Right ventricle myocardium inferior (tissue), 1 donor: ENCODE results near the gene CRMP1. TPM values are rescaled to one million over a fixed set of nuclear protein-coding genes. Genes with fewer than 3 reads are reported as not detected.

Source experiments
- ATAC-seq: fragments of 200-7000 bp; cut with Tn5 transposase; one replicate; pipeline ENCODE4 v1.9.1; 2020; ENCODE audit warnings: mild to moderate bottlenecking, moderate library complexity
- DNase-seq: peaks from one replicate; pipeline ENCODE4 v3.0.0; 2021; ENCODE audit errors: missing footprints
- intact Hi-C: fragments of 100-400 bp; cut with DNase I; formaldehyde crosslinking; loops from one replicate; pipeline ENCODE4 v1.11.0; 2022
- total RNA-seq: library from RNA; stranded (reverse); fragmentation: NEBNext Ultra II Directional; extraction: Animal tissue kit (Norgen Biotek cat#: 25700); gene quantifications from one replicate; pipeline ENCODE4 v1.2.1, GENCODE V29; 2021
- donor health status: DM: no; HTN: yes; CAD: no; lungs with severe emphysema.

The CRMP1 gene
- total RNA-seq, 1 donor from 2014 or later = 1.5 TPM

DNA sequence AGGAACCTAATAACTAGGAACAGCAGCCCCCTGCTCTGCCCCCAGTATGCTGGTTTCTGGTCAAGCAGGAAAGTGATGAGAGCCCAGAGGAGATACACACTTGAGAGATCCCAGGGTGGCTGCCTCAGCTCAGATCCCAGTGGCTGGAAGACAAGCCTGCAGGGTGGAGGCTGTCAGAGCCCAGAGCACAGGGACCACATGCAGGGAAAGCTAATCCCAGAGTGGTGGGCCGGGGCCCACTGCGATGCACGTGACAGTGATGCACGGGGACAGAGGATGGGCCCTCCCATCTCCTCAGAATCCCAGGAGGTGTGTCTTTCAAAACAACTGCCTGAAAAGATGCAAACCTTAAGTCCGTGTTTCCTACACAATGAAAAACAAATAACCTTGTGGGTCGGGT is 29.1 kb upstream of the CRMP1 start:
- ATAC-seq (no peak), DNase-seq (no peak)
- intact Hi-C loops = no loop called here

DNA sequence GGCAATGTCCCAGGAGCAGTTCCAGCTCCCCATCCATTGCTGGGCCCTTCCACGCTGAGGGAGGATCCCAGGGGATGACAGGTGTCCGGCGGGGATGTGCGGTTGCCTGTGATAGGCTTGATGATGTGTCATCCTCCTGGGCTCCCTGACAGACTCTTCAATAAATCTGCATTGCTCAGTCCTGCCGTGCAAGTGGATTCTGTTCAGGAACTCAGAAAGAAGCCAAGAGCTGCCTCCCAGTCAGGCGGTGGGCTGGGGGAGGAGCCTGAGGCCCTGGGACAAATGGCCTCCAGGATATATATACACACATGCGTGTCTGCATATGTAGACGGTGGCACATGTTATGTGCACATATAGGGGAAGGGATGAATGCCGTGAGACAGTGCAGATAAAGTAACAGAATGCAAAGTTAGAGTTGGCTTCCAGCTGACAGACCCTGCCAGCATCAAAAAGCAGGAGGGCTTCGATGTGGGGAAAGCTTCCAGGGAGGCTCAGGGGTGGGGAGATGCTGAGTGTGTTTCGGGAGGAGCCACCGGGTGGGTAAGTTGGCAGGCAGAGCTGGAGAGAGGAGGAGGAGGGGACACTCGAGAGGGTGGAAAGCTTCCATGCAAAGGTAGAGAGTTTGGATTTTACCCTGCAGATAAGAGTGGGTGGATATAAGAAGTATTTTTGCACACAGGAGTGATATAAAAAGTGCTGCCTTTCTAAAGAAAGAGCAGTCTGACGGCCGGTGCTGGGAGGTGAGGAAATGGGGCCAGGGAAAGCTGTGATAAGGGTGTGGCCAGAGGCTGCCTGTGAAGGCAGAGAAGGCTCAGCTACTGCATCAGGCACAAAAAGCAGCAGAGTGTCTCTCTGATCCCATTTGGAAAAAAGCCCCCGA is 28.5 kb upstream of the CRMP1 start:
- DNase-seq (no peak), ATAC-seq (no peak)
- intact Hi-C loops = no loop called here

DNA sequence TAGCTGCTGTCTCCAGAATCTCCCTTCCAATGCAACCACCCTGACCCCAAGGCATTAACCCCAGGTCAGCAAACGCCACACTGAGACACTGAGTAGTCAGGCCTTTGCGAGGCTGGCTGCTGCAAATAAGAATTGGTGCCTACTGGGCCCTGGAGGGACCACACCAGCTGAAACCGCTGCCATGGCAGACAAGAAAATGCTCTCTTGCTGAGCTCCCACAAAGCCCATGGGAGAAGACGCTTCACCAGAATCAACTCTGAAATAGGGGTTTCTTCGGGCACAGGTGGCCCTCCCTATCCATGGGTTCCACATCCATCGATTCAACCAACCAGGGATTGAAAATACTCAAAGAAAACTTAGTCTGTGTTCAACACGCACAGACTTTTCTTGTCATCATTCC is 26.7 kb upstream of the CRMP1 start:
- intact Hi-C loops = no loop called here
- DNase-seq = no peak

DNA sequence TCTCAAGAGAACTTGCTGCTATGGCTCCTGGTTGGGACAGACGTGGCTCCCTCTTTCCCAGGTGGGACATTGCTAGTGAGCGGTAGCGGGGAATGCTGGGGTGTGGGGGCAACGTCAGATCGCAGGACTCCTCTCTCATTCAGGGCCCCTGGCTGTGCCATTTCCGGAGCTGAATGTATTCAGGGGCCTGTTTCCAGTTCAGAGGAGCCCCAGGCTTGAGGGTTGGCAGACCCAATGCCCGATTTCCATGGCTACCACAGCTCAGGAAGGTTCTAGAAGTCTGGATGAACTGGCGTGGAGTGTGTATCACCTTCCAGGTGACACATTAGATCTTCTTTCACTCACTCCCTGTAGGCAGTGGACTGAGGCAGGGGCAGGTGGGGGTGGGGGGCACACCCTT is 26.2 kb upstream of the CRMP1 start:
- no peak for DNase-seq
- no peak for ATAC-seq
- intact Hi-C loops = no loop called here

More for the DNA sequence above, 26.7 kb upstream of the CRMP1 start:
- ATAC-seq = no peak

DNA sequence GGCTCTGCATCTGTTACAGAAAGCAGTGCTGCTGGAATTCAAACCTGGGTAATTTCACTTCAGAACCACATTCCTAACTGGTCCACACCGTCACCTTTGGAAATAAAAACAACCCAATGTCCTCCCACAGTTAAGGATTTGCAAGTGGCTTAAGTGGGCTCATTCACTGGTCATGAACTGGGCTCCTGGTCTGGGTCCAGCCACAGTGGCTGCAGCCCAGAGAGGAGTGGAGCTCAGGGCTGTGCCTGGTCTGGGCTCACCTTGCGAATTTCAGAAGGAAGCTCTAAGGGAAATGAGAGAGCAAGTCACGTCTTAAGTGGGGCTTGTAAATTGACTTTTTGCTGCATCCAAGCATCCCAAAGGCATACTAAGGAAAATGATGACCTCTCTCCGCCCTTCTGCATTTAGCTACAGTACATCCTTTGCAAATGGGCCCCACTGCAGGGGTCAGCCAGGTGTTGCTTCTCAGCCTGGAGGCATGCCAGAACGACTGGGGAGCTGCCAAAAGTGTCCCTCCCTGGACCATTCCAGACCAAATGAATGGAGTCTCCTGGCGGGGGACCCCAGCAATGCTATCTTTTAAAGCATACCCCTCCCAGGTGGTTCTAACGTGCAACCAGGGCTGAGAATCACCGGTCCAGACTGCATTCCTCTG is 25.6 kb upstream of the CRMP1 start:
- DNase-seq (no peak), ATAC-seq (no peak)

DNA sequence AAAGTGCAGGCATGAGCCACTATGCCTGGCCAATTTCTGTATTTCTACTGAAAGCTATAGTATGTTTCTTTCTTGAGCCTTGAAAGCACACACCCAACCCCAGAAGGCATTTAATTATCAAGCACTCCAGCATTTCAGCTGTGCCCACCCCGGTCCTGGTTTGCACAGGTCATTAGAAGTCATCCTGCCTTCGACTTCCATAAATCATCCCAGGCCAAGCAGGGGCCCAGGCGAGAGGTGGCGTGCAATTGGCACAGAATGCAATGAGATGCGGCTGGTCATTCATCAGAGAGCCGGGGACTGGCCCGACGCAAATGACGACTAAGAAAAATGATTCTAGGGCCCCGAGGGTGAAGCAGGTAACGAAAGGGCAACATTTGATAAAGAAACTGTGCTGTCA is 24.8 kb upstream of the CRMP1 start:
- ATAC-seq = no peak
- intact Hi-C loops = no loop called here
- DNase-seq = no peak

More for the DNA sequence above, 25.6 kb upstream of the CRMP1 start:
- intact Hi-C loops = no loop called here

DNA sequence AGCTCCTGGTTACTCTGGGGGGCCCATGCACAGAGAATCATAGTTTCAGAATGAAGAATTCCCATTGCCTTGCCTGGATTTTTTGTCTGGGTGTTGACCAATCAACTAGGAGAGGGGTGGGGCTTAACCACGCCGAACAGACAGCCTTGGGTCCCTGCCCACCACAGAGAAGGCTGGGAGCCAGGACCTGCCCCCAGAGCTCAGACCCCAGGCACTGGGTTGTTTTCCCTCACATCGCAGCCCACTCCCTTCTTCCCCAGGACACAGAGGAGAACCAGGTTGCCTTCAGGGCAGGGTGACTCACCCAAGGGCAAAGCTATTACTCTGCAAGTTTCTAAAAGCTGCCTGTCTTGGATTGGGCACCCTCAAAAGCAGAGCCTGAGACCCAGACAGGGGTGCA is 23.3 kb upstream of the CRMP1 start:
- intact Hi-C loops = no loop called here
- no peak for DNase-seq
- no peak for ATAC-seq

DNA sequence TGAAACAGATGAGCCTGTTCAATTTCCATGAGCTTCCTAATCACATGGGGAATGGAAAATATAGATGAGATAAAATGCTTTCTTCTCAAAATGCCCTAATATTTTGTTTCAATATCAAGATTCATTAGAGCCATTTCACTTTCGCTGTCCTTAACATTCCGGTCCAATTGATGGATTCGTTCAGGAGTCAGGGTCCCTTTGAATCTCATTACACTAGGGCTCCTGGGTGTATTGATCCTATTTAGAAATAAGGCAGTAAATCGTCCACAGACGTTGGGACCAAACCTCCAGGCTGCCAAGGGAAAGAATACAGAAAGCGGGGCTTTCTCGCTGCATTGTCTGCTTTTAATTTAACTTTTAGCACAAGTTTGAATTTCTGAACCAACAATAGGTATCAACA is 20.6 kb upstream of the CRMP1 start:
- ATAC-seq = no peak
- DNase-seq = no peak
- intact Hi-C loops = no loop called here

DNA sequence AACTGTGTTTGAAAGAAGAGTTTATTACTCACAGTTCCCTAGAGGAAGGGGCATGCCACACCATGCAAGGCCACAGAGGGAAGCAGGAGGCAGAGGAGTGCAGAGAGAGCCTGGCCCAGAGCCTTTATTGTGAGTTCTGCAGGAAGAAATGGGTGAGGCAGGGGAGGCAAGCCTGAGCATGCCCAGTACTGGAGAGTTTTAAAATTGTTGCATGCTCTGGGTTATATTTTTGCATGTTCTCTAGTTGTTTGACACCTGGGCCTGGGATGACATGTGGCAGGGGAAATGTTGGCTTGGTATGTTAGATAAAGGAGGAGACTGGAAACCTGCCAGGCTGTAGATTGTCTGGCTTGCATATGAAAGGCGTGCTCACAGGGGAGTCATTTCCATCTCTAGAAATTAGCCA is 19.7 kb upstream of the CRMP1 start:
- ATAC-seq = no peak
- DNase-seq = no peak
- intact Hi-C loops = no loop called here

DNA sequence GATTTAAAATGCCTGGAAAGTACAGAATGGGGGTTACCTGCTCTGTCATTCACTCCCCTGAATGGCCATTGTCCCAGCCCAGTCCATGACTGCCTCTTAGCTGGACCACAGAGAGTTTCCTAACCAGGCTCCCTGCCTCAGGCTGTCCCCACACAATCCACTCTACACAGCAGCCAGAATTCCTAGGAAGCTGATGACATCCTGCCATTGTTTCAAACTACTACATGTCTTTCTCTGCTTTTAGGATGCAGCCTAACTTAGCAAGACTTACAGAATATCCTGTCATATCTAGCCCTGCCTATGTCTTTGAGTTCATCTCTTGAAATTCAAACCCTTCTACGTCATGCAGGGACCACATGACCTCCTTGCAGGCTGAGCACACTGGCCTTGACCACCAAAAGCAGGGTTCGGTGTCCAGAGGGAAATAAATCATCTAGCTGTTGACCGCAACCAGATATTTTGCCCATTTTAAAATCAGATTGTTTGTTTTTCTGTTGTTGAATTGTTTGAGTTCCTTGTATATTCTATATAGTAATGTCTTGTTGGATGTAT is 16.1 kb upstream of the CRMP1 start:
- intact Hi-C loops = no loop called here
- ATAC-seq = no peak
- DNase-seq = no peak

DNA sequence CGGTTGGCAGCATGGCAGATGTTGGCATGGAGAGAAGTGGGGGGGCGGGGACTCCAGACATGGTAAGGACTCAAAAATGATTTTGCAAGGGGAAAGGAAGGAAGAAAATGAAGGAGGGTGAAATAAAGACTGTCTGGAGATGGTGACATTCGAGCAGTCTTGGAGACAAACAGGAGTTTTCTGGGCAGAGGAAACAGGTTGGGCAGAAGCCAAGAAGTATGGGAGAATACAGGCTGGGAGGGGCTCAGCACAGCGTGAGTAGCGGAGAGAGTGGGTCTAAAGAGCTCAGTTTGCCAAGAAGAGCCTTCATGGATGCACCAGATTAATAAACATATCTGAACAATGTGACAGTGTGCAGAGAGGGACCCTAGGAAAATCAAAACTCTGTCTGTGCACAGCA is 13.3 kb upstream of the CRMP1 start:
- ATAC-seq = no peak
- intact Hi-C loops = no loop called here
- DNase-seq = no peak

DNA sequence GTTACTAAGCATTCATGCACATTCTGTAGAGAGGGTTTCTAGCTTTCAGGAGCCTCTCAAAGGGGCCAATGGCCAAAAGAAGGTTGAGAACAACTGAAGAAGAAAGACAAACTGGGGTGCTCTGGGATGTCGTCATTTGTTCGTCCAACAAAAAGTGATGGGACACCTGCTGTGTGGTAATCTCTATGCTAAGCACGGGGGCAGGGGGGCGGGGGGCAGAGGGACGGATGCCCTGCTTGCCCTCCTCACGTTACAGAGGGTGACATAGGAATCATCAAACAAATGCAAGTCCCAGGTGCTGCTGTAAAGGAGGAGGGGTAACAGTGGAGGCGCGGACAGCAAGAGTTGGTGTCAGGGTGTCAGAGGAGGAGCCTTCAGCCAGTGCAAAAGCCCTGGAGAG is 12.8 kb upstream of the CRMP1 start:
- intact Hi-C loops = no loop called here
- DNase-seq = no peak
- no peak for ATAC-seq

DNA sequence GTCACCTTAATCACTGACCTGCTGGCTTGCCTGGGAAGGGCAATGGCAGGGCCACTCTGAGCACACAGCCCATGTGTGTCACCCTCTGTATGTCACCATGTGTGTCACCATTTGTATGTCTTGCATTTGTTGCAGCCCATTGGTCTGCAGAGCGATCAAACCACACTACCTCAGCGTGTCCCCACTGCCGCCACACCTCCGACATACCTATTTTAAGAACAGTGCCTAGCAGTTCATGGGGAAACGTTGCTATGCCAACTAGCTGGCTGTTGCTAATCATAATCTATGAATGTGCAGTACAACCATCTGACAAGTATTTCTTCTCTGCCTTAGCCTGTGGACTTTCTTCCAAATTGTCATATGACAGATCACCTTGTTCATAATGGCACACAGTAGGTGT is 8.0 kb upstream of the CRMP1 start:
- no peak for DNase-seq
- ATAC-seq = no peak
- intact Hi-C loops = no loop called here

DNA sequence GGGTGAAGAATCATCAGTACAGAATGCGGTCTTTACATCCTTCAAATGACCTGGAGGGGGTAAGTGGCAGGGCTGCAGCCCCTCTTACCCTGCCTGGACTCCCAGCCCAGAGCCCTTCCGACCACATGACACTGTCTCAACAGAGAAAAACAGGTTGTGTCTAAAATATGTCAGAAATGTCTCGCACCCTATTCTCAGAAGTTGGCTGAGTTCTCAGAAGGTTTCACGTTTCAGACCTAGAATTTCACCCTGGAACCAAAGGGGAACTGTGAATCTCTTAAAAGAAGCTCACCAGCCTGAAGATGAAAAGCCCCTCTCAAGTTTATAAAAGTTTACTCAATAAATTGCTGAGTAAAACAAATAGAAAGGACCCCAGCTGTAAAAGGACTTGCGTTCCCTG is 7.0 kb upstream of the CRMP1 start:
- no peak for ATAC-seq
- intact Hi-C loops = no loop called here
- DNase-seq = no peak

DNA sequence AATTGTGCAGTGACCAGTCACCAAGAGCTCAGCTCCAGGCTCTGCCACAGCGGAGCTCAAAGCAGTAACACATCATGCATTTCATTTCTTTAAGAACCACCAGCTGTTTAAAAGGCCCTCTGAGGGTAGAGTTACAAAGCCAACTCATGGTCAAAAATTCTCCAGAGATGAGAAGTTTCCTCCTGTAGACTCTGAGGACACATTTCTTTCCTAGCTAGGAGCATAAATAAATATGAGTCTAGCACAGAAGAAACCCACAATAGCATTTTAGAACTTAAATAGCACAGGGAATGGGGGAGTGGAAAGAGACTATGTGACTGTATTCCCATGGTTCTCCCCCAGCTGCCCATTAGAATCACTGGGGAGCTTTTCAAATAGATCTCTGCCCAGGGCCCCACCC is 6.5 kb upstream of the CRMP1 start:
- ATAC-seq = no peak
- no peak for DNase-seq
- intact Hi-C loops = no loop called here

DNA sequence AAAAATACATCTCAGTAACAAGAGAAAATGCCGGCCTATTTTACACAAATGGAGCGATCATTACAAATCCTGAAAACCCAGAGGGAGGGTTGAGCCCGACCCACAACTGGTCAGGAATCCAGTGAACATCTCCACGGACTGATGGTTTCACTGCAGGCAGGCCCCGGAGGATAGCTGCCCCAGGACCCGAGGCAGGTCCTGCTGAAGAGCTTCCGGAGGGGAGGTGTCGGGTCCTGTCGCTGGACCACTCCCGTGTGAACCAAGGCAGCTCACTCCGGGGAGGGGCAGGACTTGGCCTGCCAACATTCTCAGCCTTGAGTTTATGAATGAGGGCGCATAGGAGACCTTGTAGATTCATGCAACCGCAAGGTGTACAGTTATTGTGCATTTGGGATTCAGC is 4.8 kb upstream of the CRMP1 start:
- intact Hi-C loops = no loop called here
- DNase-seq (no peak), ATAC-seq (no peak)

DNA sequence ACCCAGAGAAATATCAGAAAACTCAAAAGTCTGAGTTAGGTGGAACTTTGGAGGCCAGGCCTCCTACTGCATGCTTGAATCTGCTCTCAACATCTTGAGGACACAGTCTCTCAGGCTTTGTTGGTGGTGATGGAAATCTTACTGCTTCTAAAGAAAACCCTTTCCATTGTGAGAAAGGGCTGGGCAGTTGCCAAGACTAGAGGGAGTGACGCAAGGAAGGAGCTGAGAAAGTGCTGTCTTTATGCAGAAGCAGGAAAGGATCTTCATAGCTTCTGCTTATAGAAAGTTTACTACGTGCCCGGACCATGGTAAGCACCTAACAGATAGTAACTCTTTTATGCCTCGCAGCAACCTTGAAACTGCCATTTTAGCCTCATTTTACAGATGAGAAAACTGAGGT is 2.4 kb upstream of the CRMP1 start:
- ATAC-seq = no peak
- no peak for DNase-seq
- intact Hi-C loops = no loop called here

DNA sequence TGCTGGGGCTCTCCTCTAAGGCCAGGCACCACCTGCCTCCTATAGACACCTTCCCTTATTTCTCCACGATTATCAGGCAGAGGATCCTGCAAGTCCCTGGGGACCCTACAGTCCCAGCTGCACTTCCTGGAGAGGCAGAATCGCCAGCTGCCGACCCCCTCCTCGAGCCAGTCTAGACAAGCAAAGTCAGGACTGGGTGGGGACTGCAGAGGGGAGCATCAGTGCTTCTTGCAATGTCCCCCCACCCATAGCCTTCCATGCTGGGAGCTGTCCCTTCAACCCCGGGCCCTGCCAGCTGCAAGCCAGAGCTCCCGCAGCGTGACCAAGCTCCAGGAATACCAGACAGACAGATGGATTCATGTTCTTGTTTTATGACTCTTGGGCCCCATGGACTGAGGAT is 1.4 kb upstream of the CRMP1 start:
- no peak for DNase-seq
- ATAC-seq = no peak
- intact Hi-C loops = no loop called here

DNA sequence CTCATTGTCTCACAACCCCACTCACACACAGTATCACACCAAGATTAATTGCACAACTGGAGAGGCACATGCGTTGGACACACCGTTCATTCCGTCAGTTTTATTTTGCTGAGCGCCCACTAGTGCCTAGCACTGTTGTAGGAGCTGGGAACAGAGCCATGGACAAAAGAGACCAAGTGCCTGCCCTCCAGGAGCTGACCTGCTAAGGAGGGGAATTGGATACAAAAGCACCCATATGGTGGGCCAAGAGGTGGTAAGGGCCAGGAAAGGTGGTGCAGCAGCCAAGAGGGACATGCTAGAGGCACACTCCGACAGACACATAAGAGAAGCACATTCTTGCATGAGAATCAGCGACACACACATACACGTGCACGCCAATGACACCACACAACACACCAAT is 705 bp upstream of the CRMP1 start:
- DNase-seq (no peak), ATAC-seq (no peak)
- intact Hi-C loops = no loop called here

DNA sequence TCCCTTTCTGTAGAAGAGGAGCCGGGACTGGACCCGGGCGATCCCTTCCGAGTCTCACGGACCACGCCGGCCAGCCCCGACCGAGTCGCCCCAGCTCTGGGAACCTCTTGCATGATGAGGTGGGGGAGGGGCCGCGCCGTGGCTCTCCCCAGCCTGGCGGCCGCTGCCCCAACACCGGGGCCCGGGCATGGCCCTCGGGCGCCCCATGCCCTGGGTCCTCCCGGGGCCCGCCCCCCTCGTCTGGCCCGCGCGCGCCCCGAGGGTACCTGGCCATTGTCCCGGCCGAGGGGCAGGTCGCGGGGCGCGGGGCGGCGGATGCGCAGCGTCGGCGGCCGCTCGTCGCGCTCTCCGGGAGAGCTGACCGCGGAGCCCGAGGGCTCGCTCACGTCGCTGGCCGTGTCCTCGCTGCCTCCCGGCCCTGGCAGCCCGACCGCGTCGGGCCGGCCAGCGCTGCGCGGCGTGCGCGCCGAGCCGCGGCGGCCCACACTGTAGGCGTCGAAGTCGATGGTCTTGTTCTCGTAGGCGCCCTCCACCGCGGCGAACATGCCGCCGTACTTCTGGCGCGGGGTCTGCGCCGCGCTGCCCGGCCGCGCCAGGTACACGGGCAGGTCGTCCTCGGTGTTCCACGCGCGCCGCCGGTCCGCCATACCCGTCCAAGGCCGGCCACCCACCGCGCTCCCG is 423 bp downstream of the CRMP1 start:
- no peak for ATAC-seq
- intact Hi-C loops = no loop called here
- no peak for DNase-seq
